SK-N-SH treated with all-trans-retinoic acid at 6 μM for 48 hours (cell line): ENCODE measurements around the gene ANO3.
A peak's percentile ranks its signal among the peaks of the same experiment; 100 is the strongest.

Experiments used
- ATAC-seq: fragments of 200-7000 bp; cut with Tn5 transposase; 3 replicates; pipeline ENCODE4 v1.9.1; 2020; ENCODE audit warnings: mild to moderate bottlenecking, moderate library complexity
- BACH2 ChIP-seq: fragments of 250-450 bp; sonication (Bioruptor Pico); IDR thresholded peaks from 2 replicates; pipeline ENCODE4 v1.9.0; 2021; ENCODE audit warnings: mild to moderate bottlenecking, borderline replicate concordance
- CSDC2 ChIP-seq: fragments of 250-450 bp; sonication (Bioruptor Pico); IDR thresholded peaks from 2 replicates; pipeline ENCODE4 v1.5.0; 2020; ENCODE audit warnings: mild to moderate bottlenecking, moderate library complexity
- ESRRG ChIP-seq: fragments of 250-450 bp; sonication (Bioruptor Pico); IDR thresholded peaks from 2 replicates; pipeline ENCODE4 v1.6.1; 2021; ENCODE audit warnings: mild to moderate bottlenecking
- GLIS3 ChIP-seq: fragments of 250-450 bp; sonication (Bioruptor Pico); IDR thresholded peaks from 2 replicates; pipeline ENCODE4 v1.5.0; 2020; ENCODE audit warnings: mild to moderate bottlenecking, moderate library complexity
- ISL1 ChIP-seq: fragments of 250-450 bp; sonication (Bioruptor Pico); IDR thresholded peaks from 2 replicates; pipeline ENCODE4 v2.1.2; 2022; ENCODE audit warnings: mild to moderate bottlenecking, moderate library complexity
- OSR1 ChIP-seq: fragments of 250-450 bp; sonication (Bioruptor Pico); IDR thresholded peaks from 2 replicates; pipeline ENCODE4 v1.8.0; 2022; ENCODE audit warnings: moderate library complexity, mild to moderate bottlenecking, inconsistent platforms
- PPARA ChIP-seq: fragments of 250-450 bp; sonication (Bioruptor Pico); IDR thresholded peaks from 2 replicates; pipeline ENCODE4 v1.5.0; 2020; ENCODE audit warnings: mild to moderate bottlenecking, borderline replicate concordance
- RARB ChIP-seq: fragments of 250-450 bp; sonication (Bioruptor Pico); IDR thresholded peaks from 2 replicates; pipeline ENCODE4 v1.8.0; 2021; ENCODE audit warnings: mild to moderate bottlenecking, moderate library complexity
- SNAI2 ChIP-seq: fragments of 250-450 bp; sonication (Bioruptor Pico); IDR thresholded peaks from 2 replicates; pipeline ENCODE4 v1.5.0; 2020; ENCODE audit warnings: mild to moderate bottlenecking, moderate library complexity
- TCF4 ChIP-seq: fragments of 250-450 bp; sonication (Bioruptor Pico); IDR thresholded peaks from 2 replicates; pipeline ENCODE4 v1.8.0; 2021; ENCODE audit warnings: mild to moderate bottlenecking, moderate library complexity, borderline replicate concordance
- TOX ChIP-seq: fragments of 250-450 bp; sonication (Bioruptor Pico); IDR thresholded peaks from 2 replicates; pipeline ENCODE4 v1.8.0; 2021; ENCODE audit warnings: mild to moderate bottlenecking, moderate library complexity, borderline replicate concordance
- ZFP3 ChIP-seq: fragments of 250-450 bp; sonication (Bioruptor Pico); IDR thresholded peaks from 2 replicates; pipeline ENCODE4 v1.5.0; 2020; ENCODE audit warnings: mild to moderate bottlenecking, moderate library complexity
- ZFP30 ChIP-seq: fragments of 450-650 bp; formaldehyde crosslinking; IDR thresholded peaks from 2 replicates; pipeline ENCODE4 v1.5.0; 2022; ENCODE audit warnings: mild to moderate bottlenecking, moderate library complexity
- ZNF565 ChIP-seq: fragments of 450-650 bp; formaldehyde crosslinking; conservative IDR thresholded peaks from 2 replicates; pipeline ENCODE4 v1.5.0; 2020; ENCODE audit warnings: low read depth, mild to moderate bottlenecking, moderate library complexity
- ZNF70 ChIP-seq: fragments of 450-650 bp; formaldehyde crosslinking; IDR thresholded peaks from 2 replicates; pipeline ENCODE4 v1.5.0; 2020; ENCODE audit warnings: mild to moderate bottlenecking, moderate library complexity
- ZNF8 ChIP-seq: fragments of 450-650 bp; formaldehyde crosslinking; IDR thresholded peaks from 2 replicates; pipeline ENCODE4 v1.5.0; 2020; ENCODE audit warnings: mild to moderate bottlenecking, moderate library complexity
- TF ChIP-seq, protein P1 (sequence below): fragments of 250-450 bp; sonication (Bioruptor Pico); IDR thresholded peaks from 2 replicates; pipeline ENCODE4 v1.8.0; 2020; ENCODE audit warnings: mild to moderate bottlenecking, moderate library complexity, borderline replicate concordance
- TF ChIP-seq, protein P2 (sequence below): fragments of 250-450 bp; sonication (Bioruptor Pico); IDR thresholded peaks from 2 replicates; pipeline ENCODE4 v1.5.0; 2020; ENCODE audit warnings: mild to moderate bottlenecking, moderate library complexity
- TF ChIP-seq, protein P3 (sequence below): fragments of 250-450 bp; sonication (Bioruptor Pico); IDR thresholded peaks from 2 replicates; pipeline ENCODE4 v1.5.1; 2020; ENCODE audit warnings: low read depth, mild to moderate bottlenecking, moderate library complexity
- TF ChIP-seq, protein P4 (sequence below): fragments of 250-450 bp; sonication (Bioruptor Pico); IDR thresholded peaks from 2 replicates; pipeline ENCODE4 v1.5.1; 2021; ENCODE audit warnings: mild to moderate bottlenecking, moderate library complexity
- TF ChIP-seq, protein P5 (sequence below): fragments of 250-450 bp; sonication (Bioruptor Pico); IDR thresholded peaks from 2 replicates; pipeline ENCODE4 v1.8.0; 2021; ENCODE audit warnings: low read depth, mild to moderate bottlenecking, moderate library complexity, borderline replicate concordance

The ANO3 gene

DNA sequence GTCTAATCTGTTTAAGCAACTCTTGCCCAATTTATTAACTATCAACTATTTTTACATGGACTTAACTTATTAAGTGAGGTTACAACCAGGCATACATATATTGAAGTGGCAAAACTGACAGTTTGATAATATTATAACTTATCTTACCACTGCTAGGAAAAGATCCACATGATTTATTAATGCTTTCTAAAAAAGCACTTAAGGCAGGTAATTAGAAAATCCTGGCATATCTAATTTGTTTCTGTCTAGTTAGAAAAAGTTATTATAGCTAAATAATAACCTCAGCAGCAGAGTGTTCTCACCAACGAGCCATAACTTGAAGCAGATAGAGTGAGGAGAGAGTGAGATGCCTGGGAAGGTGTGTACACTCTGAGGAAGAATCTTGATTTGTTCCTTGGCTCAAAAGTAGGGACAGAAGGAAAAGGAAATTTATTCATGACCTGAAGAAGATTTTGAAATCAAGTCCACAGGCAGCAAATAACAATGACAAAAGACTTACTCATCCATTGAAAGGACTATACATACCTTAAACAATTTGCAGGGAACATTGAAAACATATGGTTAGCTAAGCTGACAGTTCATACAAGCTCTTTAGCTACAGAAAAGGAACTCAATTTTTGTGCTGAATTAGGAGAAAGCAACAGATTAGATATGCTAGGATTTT is 247.2 kb downstream of the ANO3 start (continued):
- TF ChIP-seq, protein P1, sequence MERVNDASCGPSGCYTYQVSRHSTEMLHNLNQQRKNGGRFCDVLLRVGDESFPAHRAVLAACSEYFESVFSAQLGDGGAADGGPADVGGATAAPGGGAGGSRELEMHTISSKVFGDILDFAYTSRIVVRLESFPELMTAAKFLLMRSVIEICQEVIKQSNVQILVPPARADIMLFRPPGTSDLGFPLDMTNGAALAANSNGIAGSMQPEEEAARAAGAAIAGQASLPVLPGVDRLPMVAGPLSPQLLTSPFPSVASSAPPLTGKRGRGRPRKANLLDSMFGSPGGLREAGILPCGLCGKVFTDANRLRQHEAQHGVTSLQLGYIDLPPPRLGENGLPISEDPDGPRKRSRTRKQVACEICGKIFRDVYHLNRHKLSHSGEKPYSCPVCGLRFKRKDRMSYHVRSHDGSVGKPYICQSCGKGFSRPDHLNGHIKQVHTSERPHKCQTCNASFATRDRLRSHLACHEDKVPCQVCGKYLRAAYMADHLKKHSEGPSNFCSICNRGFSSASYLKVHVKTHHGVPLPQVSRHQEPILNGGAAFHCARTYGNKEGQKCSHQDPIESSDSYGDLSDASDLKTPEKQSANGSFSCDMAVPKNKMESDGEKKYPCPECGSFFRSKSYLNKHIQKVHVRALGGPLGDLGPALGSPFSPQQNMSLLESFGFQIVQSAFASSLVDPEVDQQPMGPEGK (CRISPR knock-in tag) = peak; percentile 65; the same call in 1 of the 2 replicates
- TF ChIP-seq ZNF565 (CRISPR knock-in tag) = no peak
- no peak for TF ChIP-seq PPARA (CRISPR knock-in tag)
- TF ChIP-seq, protein P2, sequence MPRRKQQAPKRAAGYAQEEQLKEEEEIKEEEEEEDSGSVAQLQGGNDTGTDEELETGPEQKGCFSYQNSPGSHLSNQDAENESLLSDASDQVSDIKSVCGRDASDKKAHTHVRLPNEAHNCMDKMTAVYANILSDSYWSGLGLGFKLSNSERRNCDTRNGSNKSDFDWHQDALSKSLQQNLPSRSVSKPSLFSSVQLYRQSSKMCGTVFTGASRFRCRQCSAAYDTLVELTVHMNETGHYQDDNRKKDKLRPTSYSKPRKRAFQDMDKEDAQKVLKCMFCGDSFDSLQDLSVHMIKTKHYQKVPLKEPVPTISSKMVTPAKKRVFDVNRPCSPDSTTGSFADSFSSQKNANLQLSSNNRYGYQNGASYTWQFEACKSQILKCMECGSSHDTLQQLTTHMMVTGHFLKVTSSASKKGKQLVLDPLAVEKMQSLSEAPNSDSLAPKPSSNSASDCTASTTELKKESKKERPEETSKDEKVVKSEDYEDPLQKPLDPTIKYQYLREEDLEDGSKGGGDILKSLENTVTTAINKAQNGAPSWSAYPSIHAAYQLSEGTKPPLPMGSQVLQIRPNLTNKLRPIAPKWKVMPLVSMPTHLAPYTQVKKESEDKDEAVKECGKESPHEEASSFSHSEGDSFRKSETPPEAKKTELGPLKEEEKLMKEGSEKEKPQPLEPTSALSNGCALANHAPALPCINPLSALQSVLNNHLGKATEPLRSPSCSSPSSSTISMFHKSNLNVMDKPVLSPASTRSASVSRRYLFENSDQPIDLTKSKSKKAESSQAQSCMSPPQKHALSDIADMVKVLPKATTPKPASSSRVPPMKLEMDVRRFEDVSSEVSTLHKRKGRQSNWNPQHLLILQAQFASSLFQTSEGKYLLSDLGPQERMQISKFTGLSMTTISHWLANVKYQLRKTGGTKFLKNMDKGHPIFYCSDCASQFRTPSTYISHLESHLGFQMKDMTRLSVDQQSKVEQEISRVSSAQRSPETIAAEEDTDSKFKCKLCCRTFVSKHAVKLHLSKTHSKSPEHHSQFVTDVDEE (CRISPR knock-in tag) = no peak

DNA sequence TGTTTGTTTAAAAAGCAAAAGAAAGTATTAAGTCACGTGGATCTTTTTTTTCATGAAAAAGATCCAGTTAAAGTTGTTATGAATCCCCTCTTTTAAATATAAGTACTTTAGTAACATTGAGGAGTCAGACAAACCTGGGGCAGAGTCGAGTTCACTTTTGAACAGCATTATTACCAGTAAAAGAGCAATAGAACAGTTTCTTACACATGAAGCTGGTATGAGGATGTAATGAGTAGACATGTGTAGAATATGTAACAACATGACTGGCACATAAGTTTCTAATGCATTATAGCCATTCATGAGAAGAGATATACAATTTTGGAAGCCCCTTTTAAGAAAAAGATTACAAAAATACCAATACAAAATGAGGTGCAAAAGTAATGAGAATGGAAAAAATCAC is 247.8 kb downstream of the ANO3 start:
- peak; percentile 55 for ATAC-seq
- no peak for TF ChIP-seq OSR1 (CRISPR knock-in tag)
- no peak for TF ChIP-seq ZNF565 (CRISPR knock-in tag)
- TF ChIP-seq SNAI2 (CRISPR knock-in tag) = no peak
- no peak for TF ChIP-seq BACH2 (CRISPR knock-in tag)
- TF ChIP-seq TCF4 (CRISPR knock-in tag) = no peak
- TF ChIP-seq ZNF70 (CRISPR knock-in tag) = no peak
- no peak for TF ChIP-seq ZFP30
- TF ChIP-seq, protein P1 (CRISPR knock-in tag) = no peak
- no peak for TF ChIP-seq ZFP3 (CRISPR knock-in tag)
- TF ChIP-seq PPARA (CRISPR knock-in tag) = no peak
- TF ChIP-seq, protein P3, sequence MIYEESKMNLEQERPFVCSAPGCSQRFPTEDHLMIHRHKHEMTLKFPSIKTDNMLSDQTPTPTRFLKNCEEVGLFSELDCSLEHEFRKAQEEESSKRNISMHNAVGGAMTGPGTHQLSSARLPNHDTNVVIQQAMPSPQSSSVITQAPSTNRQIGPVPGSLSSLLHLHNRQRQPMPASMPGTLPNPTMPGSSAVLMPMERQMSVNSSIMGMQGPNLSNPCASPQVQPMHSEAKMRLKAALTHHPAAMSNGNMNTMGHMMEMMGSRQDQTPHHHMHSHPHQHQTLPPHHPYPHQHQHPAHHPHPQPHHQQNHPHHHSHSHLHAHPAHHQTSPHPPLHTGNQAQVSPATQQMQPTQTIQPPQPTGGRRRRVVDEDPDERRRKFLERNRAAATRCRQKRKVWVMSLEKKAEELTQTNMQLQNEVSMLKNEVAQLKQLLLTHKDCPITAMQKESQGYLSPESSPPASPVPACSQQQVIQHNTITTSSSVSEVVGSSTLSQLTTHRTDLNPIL (CRISPR knock-in tag) = no peak

DNA sequence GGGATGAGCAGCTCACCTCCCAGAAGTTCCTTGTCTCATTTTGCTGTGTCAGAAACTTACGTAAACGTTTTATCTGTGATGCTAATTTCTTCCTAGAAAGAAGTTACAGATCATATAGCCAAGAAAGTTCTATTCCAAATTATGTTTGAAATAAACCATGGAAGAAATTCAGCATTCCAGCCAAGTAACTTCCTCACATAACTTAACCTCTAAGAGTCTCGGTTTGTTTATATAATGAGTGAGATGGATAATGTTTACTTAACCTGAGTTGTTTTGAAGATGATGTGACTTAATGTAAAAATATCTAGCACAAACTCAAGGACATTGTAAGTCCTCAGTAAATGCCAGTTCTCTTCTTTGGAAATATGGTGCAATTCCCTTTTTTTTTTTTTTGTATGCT is 249.0 kb downstream of the ANO3 start:
- no peak; the same call in 2 of the 3 replicates for ATAC-seq
- no peak for TF ChIP-seq ZNF8 (CRISPR knock-in tag)
- TF ChIP-seq ISL1 (CRISPR knock-in tag) = no peak
- TF ChIP-seq RARB = no peak
- TF ChIP-seq TCF4 (CRISPR knock-in tag) = no peak
- TF ChIP-seq, protein P4, sequence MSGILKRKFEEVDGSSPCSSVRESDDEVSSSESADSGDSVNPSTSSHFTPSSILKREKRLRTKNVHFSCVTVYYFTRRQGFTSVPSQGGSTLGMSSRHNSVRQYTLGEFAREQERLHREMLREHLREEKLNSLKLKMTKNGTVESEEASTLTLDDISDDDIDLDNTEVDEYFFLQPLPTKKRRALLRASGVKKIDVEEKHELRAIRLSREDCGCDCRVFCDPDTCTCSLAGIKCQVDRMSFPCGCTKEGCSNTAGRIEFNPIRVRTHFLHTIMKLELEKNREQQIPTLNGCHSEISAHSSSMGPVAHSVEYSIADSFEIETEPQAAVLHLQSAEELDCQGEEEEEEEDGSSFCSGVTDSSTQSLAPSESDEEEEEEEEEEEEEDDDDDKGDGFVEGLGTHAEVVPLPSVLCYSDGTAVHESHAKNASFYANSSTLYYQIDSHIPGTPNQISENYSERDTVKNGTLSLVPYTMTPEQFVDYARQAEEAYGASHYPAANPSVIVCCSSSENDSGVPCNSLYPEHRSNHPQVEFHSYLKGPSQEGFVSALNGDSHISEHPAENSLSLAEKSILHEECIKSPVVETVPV (CRISPR knock-in tag) = no peak
- TF ChIP-seq TOX (CRISPR knock-in tag) = no peak
- no peak for TF ChIP-seq ESRRG (CRISPR knock-in tag)
- no peak for TF ChIP-seq ZNF70 (CRISPR knock-in tag)
- TF ChIP-seq CSDC2 (CRISPR knock-in tag) = no peak
- TF ChIP-seq, protein P1 (CRISPR knock-in tag) = no peak
- TF ChIP-seq, protein P2 (CRISPR knock-in tag) = no peak
- TF ChIP-seq, protein P5, sequence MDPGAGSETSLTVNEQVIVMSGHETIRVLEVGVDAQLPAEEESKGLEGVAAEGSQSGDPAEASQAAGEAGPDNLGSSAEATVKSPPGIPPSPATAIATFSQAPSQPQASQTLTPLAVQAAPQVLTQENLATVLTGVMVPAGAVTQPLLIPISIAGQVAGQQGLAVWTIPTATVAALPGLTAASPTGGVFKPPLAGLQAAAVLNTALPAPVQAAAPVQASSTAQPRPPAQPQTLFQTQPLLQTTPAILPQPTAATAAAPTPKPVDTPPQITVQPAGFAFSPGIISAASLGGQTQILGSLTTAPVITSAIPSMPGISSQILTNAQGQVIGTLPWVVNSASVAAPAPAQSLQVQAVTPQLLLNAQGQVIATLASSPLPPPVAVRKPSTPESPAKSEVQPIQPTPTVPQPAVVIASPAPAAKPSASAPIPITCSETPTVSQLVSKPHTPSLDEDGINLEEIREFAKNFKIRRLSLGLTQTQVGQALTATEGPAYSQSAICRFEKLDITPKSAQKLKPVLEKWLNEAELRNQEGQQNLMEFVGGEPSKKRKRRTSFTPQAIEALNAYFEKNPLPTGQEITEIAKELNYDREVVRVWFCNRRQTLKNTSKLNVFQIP (CRISPR knock-in tag) = no peak
- TF ChIP-seq GLIS3 (CRISPR knock-in tag) = no peak
- TF ChIP-seq OSR1 (CRISPR knock-in tag) = no peak
